Fibroblast of upper back skin (primary cell): ENCODE data around the gene ATP1A1.

ENCODE experiments used
- DNase-seq: peaks from one replicate; pipeline ENCODE4 v3.0.0-alpha.2; 2013

Gene ATP1A1

DNA sequence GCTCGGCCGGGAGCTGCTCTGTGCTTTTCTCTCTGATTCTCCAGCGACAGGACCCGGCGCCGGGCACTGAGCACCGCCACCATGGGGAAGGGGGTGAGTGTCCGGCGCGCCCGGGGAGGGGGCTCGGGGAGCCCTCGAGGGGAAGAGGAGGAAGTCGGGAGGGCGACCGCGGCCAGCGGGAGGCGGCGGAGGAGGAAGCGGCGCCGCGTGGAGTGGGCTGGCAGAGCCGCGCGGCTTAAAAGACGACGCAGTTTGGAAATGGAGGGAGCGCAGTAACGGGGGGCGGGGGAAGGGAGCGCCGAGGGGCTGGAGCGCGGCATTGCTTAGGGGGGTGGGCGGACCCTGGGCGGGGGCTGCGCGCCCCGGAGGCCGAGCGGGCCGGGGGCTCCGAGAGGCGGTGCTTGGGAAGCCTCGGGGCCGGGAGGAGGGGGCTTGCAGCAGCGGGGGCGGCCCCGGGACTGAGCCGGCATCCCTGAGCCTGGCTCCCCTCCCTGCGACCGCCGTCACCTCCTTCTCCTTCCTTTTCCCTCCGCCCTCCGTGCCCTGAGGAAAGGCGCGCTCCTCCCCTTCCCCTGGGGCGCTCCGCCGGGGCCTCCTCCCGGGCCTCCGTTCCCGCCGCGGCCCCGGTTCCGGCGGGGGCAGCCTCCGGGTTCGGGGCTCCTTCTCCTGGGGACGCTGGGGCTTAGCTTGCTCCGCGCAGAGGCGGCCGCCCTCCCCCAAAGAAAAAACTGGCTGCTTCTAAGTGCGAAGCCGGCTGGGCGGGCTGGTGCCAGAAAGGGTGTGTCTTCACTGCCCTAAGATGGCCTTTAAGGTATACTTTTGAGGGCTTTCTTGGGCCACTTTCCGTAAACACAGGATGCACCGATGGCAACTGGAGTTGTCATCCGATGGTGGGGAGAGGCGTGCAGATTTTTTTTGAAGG lies 648 bp downstream of the ATP1A1 start:
- DNase-seq = peak; percentile 38

DNA sequence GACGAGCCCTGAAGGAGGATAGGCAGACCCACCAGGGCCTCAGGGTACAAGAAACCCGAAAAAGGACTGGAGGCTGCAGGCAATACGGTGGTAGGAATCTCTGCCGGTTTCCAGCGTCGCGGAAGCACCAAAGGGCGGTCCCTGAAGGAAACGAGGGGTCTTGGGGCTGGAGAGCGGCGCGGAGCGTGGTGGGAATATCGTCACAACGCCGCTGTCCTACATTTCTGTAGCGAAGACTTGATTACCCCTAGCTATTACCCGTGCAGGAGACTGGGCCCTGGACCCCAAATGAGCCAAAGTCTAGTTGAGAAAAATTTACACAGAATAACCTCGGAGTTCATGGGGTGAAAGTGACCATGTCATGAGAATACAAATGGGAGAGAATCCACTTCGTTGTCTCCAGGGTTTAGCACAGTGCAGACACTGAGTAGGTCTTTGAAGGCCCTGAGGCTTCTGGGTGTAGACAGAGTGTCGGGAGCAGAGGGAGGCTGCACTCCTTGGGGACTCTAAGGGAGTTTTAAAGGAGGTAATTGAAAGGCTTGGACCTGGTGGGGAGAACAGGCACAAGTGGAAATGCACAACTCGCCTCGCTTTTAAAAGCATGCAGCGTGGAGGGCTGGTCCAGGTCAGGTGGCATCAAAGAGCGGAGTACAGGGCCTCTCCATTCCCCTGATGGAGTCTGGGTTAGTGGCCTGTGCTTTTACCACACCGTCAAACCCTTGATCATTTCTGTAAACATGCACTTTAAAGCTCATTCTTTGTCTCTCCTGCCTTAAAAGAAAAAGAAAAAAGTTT lies 1.5 kb downstream of the ATP1A1 start:
- DNase-seq = no peak

DNA sequence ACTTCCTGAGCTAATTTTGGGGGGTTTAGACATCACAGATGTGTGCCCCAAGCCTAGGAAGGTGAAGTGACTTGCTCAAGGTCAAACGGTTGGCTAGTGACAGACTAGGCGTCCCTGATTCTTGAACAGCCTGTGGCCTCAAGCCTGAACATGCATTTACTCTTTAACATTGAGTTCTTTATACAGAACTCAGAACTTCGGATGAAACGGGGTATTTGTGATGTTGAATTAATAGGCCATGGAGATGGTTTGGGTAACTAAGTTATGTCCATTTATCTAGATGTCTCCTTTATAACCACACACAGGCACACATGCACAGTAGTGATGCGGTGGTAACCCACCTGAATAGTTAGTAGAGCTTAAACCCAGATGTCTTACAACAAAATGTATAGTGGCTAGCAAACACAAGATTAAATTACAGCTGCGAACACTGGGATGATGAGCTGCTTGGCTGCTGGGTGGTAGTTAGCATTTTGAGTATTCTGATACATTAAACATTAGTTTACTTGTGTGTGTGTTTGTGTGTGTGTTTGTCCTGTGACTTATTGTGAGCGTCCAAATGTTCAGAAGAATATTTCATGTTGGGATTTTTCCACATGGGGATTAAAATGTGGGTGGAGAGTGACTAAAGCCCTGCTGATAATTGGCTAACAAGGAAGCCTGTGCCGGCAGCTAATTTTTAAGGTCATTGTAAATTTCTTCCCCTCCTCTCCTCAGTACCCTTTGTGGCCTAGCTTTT lies 2.3 kb downstream of the ATP1A1 start:
- DNase-seq = no peak

DNA sequence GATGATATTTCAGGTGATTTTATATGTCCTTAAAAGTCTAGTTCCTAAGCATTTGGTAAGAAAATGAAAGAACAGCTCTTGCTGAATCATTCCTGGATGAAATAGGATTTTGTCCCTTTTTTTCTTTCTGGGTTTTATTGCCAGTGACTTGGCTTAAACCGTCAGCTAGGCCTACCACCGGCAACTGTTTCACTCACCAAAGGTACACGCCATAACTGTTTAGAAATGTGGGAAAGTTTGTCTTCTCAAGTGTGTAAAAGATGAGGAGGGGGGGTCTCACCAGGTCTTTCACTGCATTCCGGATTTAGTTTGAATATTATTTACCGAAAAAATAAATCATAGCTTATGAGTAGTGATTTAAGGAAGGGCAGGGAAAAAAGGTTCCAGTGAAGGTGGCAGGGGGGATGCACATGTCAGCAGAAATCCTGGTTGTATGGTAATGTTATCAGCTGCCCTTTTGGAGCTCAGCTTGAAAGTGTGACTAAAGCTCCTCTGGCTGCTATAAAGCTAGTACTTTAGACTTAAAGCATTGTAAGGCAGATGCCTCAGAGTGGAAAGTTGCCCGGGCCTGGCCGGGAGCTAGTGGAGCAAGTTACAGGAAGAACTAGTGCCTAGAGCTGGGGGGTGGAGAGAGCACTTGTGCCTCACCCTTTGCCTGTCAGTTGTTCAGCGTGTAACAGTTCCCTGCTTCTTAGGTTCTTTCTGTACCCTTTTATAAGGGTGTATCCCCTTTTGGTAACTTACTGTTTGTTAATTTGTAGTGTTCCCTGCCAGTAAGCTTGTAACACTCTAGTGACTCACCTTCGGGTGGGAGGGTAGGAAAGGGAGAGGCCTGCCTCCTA lies 3.1 kb downstream of the ATP1A1 start:
- peak; percentile 68 for DNase-seq

DNA sequence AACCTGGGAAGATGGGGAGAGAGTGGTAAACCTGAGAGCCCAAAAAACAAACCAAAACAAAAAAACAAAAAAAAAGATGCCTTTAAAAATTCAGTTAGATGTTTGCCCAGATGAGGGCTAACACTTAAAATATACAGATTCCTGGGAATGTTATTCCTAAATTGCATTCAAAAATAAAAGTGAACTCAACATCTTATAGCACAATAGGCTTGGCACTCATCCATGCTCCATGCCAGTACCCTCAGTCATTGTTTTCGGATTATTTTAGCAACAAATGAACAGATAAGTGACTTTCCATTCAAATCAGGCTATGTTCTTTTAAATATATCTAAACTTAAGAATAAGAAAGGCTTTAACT lies 3.7 kb downstream of the ATP1A1 start:
- no peak for DNase-seq

DNA sequence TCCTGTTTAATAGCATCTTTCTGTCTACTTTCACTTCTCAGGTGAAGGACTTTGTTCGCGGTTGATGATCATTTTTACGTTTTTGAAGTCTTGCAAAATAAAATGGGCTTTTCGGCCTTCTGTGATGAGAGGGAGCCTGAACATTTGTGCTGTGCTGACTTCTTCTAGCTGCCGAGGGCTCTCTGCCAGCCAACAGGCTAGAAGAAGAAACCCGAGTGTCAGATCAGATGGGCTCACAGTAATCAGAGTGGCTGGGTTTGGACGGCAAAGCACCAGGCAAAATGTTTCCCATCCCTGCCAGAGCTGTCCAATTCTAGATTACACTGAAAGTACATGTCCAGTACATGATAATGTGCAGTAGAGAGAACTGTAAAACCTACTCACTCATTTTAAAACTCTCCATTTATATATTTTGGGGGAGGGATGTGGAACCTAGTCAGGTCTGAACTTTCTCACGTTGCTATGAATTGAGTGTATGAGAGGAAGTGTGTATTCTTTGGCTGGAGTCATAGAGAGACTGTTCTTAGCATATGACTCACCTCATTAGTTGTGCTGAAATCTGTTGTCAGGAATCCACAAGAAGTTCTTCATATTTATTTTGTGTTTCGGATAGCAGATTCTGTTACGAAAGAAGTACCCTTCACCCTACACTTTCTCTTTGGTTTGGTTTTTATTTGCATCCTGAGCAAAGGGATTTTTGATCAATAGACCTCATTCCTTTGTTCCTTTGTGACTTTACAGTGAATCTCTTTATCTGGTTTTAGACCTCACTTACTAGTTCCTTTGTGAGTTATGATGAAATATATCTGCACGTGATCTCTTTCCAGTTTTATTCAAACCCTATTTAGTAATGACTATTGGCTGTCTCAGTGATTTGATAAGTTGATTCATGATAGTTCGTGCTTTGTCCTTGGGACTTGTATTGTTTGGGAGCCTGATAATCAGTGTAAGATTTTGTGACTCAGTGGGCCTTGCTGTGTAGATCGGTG lies 4.8 kb downstream of the ATP1A1 start:
- peak; percentile 88 for DNase-seq

DNA sequence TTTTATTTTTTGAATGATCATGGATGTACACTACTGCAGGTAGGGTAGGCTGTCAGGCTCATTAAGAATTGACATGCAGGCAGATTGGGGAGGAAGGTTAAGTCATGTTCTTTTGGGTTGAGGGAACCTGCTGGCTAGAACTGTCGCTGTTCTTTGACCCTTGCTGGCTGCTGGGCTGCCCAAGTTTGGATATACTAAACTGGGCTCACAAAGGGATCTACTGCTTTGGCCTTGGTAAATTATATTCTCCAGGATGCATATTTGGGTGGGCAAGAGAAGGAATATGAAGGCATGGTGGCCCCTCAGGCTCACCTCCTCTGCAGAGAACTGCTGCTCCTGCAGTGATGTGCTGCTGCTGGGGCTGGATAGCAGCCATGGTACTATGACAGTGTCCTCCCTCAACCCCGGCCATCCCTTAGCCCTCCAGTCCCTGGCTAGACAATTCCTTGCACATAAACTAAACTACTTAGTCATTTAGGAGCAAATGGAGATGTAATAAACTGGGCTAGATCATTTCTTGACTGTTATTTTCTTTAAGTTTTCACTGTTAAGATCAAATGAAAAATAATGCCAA lies 6.1 kb downstream of the ATP1A1 start:
- no peak for DNase-seq

DNA sequence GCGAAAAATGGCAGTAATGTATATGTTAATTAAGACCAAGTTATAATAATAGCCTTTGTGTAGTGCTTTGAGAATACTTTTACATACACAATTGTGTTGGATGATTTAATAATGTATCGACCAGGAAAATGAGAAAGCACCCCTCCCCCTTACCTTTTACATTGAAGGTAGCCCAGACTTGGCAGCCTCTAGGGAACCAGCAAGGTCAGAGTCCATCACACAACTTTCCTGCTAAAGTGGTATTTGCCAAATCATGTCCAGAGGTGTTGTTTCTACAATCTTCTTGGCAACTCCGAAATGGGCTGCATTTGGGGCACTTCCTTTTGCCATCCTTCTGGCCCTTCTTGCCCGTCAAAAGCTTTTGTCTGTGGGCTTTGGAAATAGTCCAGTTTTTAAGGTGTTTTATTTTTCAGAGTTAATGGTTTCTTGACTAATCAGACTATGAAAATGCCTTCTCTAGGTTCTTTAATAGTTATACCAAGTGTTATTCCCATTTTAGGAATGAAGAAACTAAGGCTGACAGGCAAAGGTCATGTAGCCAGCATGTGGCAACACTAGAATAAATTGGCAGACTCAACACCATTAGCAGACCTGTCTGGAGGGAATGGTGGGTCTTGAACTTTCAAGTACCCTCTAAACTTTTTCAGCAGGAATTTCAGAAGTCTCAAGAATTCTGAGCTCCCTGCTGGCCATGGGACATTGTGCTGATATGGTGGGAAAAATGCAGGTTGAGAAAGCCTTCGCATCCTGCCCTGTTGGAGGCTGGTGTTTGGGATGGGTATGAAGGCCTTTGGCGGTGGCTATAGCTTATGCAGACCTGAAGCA lies 6.8 kb downstream of the ATP1A1 start:
- no peak for DNase-seq

DNA sequence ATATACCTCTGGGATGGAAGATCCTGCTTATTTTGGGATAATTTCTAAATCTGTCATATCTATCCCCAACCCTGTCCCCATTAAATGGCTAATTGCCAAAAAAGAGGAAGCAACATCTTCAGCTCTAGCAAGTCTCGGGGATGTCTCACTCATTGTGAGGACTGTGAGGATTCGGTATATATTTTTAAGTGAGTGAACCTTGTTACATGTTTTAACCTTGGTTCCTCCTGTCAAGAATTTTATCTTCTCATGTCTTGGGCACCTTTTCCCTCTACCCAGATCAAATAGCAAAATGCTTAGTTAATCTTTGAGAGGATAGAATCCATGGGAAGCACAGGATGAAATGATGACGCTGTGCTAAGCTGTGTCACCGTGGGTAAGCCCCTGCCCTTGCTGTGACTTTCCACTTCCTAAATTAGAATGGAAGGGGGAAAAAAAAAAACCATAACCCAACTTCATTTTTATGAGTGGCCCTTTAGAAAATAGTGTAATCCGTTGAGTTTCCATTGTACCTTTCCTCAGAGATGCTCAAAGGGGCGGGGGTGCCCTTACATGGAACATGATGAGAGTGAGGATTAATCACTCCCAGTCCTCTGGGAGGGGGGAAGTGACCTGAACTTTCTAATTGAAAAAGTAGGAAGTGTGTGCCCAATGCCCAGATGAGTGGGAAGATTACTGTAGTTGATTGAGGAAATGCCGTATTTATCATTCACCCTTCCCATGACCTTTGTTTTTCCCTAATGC lies 7.6 kb downstream of the ATP1A1 start:
- DNase-seq = no peak

DNA sequence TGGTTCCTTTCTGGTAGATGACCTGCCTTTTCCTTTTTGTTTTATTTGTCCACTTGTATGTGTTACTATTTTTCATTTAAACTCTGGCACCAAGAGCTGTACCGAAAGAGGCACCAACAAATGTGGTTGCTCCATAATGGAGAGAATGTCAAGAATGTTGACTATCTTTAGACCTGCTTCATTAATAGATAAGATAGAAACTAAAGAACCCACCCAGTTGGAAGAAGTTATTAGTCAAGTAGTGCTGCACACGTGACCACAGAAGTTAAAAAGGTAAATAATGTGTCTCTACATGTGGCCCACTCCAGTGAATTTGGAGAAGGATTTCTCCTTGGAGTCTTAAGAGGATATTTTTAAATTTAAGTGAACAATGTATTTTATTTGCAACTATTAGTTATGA lies 9.3 kb downstream of the ATP1A1 start:
- DNase-seq = no peak

DNA sequence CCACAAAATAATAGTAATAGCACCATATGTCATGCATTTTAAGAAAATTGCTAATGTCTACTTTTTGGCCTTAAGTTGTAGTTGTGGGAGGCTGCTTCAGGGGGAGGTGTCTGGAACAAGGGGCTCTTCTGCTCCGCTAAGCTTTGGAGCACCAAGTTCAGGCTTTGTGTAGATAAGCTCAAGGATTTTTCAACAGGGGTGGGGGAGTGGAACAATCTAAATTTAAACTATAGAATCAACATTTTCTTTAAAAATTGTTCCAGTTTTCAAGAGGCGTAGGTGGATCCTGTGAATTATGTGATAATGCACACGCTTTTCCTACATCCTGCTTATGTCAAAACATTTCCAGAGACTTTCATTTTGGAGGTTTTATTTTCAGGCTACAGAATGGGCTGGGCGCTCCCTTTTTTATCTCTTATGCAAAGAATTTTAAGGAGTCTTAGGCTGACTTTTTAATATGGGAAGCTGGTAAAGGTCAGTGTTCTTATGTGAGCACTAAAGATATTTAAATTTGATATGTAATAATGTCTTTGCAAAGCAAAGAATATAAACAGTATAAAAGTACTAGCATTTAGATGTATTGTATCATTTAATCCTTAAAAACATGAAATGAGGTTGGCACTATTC lies 9.9 kb downstream of the ATP1A1 start:
- no peak for DNase-seq

DNA sequence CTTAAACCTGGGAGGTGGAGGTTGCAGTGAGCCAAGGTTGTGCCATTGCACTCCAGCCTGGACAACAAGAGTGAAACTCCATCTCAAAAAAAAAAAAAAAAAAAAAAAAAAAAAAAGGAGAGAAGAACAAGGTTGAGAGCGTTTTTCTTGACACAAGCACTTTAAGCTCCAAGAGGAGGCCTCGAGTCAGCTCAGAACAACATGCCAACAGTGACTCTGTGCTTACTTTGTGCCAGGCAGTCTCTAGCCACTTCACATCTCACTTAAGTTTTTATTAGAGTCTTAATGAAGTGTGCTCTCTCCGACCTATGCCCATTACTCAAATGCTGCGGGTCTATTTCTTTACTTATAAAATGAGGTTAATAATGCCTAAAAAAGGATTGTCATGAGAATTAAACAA lies 13.0 kb downstream of the ATP1A1 start:
- DNase-seq = no peak

DNA sequence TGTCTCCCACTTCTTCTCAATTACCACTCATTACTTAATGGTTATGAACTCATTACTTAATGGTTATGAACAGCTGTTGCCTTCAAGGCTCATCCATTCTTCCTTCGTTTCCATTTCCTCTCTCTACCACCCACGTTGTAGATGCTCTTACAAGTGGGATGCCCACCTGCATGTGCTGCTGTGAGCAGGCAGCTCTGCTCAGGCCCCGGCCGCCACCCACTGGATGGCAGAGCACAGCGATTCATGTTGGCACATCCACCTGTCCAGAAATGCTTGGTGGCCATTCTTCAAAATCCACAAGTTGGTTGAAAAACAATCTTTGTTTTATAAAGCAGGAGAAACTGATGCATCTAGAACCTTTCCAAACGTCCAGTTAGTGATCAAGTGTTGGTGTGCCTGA lies 14.5 kb downstream of the ATP1A1 start:
- no peak for DNase-seq

DNA sequence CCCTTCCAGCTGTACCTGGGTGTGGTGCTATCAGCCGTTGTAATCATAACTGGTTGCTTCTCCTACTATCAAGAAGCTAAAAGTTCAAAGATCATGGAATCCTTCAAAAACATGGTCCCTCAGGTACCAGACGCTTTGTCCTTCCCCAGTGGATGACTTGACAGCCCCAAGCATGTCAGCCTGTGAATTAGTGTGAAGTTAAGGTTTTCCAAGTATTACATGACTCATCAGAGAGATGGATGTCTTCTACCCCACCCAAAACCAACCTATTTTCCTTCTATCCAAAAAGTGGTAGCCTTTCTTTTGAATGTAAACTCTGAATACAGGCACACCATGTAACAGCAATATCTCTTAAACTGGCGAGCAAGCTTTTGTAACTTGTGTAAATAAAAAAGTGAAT lies 15.1 kb downstream of the ATP1A1 start:
- DNase-seq = no peak

DNA sequence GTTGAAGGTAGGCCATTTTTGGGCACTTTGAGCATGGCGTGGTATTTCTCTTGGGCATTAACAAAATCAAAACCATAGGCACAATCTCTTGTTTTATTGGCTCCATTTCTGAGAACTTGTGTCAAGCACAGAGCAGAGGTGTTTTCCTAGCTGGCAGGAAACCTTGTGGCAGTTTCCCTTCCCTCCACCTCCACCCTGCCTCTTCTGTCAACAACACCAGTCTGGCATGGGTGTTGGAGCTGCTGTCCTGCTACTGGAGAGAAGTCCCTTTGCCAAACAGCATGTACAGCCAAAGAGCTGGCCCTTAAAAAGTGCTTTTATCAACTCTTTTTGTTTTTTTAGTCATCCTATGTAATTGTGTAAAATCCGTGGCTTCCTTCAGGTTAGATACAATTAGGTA lies 16.0 kb downstream of the ATP1A1 start:
- no peak for DNase-seq

DNA sequence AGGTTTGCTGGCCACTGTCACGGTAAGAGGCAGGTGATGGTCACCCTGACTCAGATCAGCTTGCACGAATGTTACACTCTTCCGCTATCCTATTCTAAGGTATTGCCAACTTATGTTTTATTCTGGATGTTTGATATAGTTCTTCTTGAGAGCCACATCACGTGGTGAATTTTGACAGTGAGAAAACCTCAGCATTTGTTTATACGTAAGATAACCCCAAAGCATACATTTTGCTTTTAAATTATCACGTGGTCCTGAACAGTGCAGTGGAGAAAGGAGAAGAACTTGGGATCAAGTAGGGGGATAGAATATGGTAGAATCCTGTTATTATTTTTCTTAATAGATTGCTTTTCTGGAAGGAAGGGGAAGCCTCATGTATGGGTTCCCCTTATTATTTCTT lies 16.6 kb downstream of the ATP1A1 start:
- no peak for DNase-seq

DNA sequence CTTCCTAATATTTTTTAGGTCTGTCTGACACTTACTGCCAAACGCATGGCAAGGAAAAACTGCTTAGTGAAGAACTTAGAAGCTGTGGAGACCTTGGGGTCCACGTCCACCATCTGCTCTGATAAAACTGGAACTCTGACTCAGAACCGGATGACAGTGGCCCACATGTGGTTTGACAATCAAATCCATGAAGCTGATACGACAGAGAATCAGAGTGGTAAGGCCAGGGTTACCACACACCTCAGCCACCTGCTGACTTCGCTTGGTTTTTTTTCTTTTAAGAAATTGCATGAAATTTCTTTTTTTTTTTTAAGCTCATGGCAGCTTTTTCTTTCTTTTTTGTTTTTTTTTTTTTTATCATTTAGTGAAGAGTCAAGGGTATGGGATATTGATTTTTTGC lies 17.2 kb downstream of the ATP1A1 start:
- DNase-seq = no peak

DNA sequence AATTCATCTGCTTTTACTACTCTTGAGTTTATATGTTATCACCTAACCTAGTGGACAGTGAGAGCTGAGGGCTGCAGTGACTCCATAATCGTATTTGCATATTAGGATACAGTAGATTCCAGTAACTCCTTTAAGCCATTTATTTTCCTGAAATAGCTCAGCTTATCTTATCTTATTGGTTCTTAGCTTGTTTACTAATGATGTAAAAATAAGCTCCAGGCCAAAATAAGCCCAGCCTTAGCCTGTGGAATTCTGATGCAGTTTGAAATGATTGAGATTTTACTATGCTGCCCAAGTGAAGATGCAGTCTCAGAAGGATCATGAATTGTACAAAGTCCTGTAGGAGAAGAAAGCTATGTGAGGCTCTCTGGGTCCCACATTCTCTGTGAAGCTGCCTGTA lies 18.1 kb downstream of the ATP1A1 start:
- DNase-seq = no peak
